ENCODE data around the gene EID2.
A peak's percentile ranks its signal among the peaks of the same experiment; 100 is the strongest.

EID2 gene

DNA sequence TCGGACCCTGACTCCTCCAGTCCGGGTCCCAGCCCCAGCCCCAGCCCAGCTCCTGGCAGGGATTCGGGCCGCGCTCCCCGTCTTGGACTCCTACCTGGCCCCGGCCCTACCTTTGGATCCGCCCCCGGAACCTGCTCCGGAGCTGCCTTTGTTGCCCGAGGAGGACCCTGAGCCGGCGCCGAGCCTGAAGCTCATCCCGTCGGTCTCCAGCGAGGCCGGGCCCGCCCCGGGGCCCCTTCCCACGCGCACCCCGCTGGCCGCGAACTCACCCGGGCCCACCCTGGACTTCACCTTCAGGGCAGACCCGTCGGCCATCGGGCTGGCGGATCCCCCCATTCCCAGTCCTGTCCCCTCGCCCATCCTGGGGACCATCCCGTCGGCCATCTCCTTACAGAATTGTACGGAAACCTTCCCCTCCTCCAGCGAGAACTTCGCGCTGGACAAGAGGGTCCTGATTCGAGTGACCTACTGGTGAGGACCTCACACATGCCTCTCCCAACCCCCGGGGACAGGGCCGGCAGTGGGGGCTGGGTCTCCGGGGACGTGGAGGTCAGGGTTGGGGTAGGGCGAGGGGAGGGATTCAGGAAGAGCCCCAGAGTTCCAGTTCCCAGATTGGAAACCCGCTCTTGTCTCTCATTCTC is 24.3 kb downstream of the EID2 start:
- no peak overlapping the region for H3K27ac ChIP-seq
- TF ChIP-seq, protein P1, sequence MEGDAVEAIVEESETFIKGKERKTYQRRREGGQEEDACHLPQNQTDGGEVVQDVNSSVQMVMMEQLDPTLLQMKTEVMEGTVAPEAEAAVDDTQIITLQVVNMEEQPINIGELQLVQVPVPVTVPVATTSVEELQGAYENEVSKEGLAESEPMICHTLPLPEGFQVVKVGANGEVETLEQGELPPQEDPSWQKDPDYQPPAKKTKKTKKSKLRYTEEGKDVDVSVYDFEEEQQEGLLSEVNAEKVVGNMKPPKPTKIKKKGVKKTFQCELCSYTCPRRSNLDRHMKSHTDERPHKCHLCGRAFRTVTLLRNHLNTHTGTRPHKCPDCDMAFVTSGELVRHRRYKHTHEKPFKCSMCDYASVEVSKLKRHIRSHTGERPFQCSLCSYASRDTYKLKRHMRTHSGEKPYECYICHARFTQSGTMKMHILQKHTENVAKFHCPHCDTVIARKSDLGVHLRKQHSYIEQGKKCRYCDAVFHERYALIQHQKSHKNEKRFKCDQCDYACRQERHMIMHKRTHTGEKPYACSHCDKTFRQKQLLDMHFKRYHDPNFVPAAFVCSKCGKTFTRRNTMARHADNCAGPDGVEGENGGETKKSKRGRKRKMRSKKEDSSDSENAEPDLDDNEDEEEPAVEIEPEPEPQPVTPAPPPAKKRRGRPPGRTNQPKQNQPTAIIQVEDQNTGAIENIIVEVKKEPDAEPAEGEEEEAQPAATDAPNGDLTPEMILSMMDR (IDR thresholded peaks at IDR 0.05), result no peak
- DNase-seq (ENCODE audit: low spot score), result no peak
- peak overlapping the region; percentile 63 for H3K4me3 ChIP-seq

DNA sequence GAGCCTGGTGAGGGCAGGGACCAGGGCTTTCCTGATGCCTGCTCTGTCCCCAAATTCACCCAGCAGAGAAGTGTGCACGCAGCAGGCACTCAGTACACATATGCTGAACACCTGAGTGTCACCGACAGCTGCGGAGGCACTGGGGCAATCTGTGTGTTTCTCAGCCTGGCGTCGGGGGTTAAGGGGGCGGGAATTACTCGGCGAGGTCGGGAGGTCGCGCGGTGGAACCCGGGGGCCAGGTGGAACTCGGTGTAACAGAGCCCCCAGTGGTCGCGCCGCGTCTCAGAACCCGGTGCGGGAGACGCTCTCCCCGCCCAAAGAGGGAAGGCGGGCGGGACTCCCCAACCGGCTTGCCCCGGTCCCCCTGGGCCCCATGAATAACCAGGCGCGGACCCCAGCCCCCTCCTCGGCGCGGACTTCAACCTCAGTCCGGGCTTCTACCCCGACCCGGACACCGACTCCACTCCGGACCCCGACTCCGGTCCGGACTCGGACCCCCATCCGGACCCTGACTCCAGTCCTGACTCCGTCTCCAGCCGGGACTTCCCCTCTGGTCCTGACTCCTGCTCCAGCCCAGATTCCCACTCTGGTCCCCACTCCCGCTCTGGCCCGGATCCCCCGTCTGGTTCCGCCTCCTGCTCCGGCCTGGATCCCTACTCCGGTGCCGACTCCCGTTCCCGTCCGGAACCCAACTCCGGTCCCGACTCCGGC is 25.0 kb downstream of the EID2 start, which contains the start of gene SELENOV:
TSS of gene SELENOV (plus strand) at position 300 of the 711 bp plus-strand sequence. CDS start at position 374, 74 bp downstream.
- Histone ChIP-seq H3K4me3 (peak within 1 kb of the TSS; percentile 63), H3K27ac (no peak within 1 kb of the TSS)
- TF ChIP-seq, protein P1 (IDR thresholded peaks at IDR 0.05), result no peak
- no peak for DNase-seq (ENCODE audit: low spot score)

DNA sequence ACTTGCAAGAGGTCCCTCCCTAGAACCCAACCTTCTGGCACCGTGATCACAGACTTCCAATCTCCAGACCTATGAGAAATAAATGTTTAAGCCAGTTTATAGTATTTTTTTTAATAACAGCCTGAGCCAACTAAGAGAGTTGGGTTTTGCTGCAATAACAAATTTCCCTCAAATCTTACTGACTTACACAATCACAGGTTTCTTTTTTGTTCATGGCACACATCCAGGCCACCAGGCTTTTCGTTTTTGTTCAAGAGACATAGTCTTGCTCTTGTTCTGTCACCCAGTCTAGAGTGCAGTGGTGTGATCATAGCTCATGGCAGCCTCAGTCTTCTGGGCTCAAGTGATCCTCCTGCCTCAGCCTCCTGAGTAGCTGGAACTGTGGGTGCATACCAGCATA is 27.0 kb downstream of the EID2 start:
- Histone ChIP-seq H3K27ac (no peak overlapping the region), H3K4me3 (no peak overlapping the region)
- DNase-seq (ENCODE audit: low spot score), result no peak
- TF ChIP-seq, protein P1 (IDR thresholded peaks at IDR 0.05), result no peak

DNA sequence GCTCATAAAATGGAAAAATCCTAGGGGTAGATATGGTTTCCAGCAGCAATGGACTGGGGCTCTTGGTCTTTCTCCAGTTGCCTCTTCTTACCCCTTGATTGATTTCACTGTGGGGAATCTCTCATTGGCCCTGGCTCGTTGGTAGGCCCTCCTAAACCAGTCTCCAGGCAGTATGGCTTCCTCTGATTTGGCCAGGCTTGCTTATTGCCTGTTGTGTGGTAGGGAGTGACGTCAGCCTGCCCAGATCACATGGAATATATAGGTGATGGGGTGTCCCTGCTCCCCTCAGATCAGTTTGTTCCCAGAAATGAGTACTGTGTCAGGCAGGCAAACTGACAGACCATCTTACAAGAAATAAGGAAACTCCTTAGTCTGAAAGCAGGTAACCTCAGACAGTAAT is 30.7 kb downstream of the EID2 start:
- TF ChIP-seq, protein P1 (IDR thresholded peaks at IDR 0.05), result no peak
- Histone ChIP-seq H3K4me3 (no peak overlapping the region), H3K27ac (no peak overlapping the region)
- DNase-seq (ENCODE audit: low spot score), result no peak

DNA sequence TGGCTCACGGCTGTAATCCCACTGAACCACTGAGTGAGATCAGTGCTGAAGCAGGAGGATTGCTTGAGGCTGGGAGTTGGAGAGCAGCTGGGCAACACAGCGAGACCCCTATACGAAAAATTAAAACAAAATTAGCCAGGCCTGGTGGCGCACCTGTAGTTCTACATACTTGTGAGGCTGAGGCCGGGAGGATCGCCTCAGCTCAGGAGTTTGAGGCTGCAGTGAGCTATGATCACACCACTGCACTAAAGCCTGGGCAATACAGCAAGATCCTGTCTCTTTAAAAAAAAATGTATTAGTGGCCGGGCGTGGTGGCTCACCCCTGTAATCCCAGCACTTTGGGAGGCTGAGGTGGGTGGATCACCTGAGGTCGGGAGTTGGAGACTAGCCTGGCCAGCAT is 31.3 kb downstream of the EID2 start:
- H3K4me3 ChIP-seq, result no peak overlapping the region
- TF ChIP-seq, protein P1 (IDR thresholded peaks at IDR 0.05), result no peak
- no peak overlapping the region for H3K27ac ChIP-seq
- no peak for DNase-seq (ENCODE audit: low spot score)

DNA sequence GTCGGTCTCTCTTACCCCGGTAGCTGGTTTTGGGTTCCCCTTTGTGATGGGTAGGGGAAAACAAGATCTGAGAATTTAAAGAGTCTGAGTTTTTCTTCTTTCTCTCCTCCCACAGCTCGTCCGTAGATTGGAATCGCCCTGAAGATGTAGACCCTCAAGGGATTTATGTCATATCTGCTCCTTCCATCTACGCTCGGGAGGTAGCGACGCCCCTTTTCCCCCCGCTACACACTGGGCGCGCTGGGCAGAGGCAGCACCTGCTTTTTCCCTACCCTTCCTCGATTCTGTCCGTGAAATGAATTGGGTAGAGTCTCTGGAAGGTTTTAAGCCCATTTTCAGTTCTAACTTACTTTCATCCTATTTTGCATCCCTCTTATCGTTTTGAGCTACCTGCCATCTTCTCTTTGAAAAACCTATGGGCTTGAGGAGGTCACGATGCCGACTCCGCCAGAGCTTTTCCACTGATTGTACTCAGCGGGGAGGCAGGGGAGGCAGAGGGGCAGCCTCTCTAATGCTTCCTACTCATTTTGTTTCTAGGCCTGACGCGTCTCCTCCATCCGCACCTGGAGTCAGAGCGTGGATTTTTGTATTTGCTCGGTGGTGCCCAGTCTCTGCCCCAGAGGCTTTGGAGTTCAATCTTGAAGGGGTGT is 32.1 kb downstream of the EID2 start:
- DNase-seq (ENCODE audit: low spot score), result no peak
- Histone ChIP-seq H3K4me3 (peak overlapping the region; percentile 64), H3K27ac (no peak overlapping the region)
- TF ChIP-seq, protein P1 (IDR thresholded peaks at IDR 0.05), result no peak

All from coronary artery (tissue), 2 donors.